H1 (cell line): ENCODE data around the gene GIN1. TPM values are rescaled to one million over a fixed set of nuclear protein-coding genes. Genes with fewer than 3 reads are reported as not detected.

Source experiments
- BACH1 ChIP-seq: IDR thresholded peaks from 2 replicates; pipeline ENCODE4 v1.6.1; 2012; ENCODE audit warnings: low read length, improper control_type of control experiment
- RBBP5 ChIP-seq: IDR thresholded peaks from 2 replicates; pipeline ENCODE4 v1.7.1; 2012; ENCODE audit warnings: low read depth, mild to moderate bottlenecking, inconsistent platforms, low read length, moderate library complexity, borderline replicate concordance
- SIRT6 ChIP-seq: IDR thresholded peaks from one replicate; pipeline ENCODE4 v1.7.1; 2012; ENCODE audit warnings: low read length, inconsistent platforms
- SP2 ChIP-seq: IDR thresholded peaks from 2 replicates; pipeline ENCODE4 v1.6.1; 2012; ENCODE audit warnings: mild to moderate bottlenecking, low read length, inconsistent platforms
- TAF1 ChIP-seq: IDR thresholded peaks from 2 replicates; pipeline ENCODE4 v1.6.1; 2011; ENCODE audit warnings: mild to moderate bottlenecking, low read depth, low read length
- TCF12 ChIP-seq: IDR thresholded peaks from 2 replicates; pipeline ENCODE4 v1.6.1; 2011; ENCODE audit warnings: low read depth, mild to moderate bottlenecking, low read length
- YY1 ChIP-seq: IDR thresholded peaks from 2 replicates; pipeline ENCODE4 v1.6.1; 2011; ENCODE audit warnings: low read depth, mild to moderate bottlenecking, low read length
- polyA plus RNA-seq, 7 experiments: library from polyadenylated mRNA; depleted of rRNA in 3 of 7; stranded (reverse) in 5 of 7; unstranded in 2 of 7; fragments of >200 nt in 5 of 7; fragments of 200-250 nt in 2 of 7; gene quantifications; 1 replicate in 5 of 7; 2 replicates in 1 of 7; 4 replicates in 1 of 7; pipeline versions ENCODE4 v1.2.1 to v1.2.3, GENCODE V29; 2011 to 2013; ENCODE audit warnings: missing spikeins in 2 of 7, mixed read lengths in 2 of 7
- total RNA-seq: library from RNA; stranded (reverse); fragmentation: NEBNext Ultra II Directional; extraction: Animal tissue kit (Norgen Biotek cat#: 25700); gene quantifications from 2 replicates; pipeline ENCODE4 v1.2.1, GENCODE V29; 2021
- TF ChIP-seq, protein P1 (sequence below): fragments of 300-600 bp; sonication (generic); IDR thresholded peaks from 2 replicates; pipeline ENCODE4 v1.7.1; 2012; ENCODE audit warnings: low read length, moderate library complexity, mild to moderate bottlenecking, inconsistent platforms; ENCODE audit not compliant: insufficient replicate concordance
- TF ChIP-seq, protein P2 (sequence below), 3 experiments: IDR thresholded peaks; 1 replicate in 2 of 3; 2 replicates in 1 of 3; pipeline versions ENCODE4 v1.5.1 to v1.6.1; 2011; ENCODE audit warnings: low read length in 3 of 3, mild to moderate bottlenecking in 3 of 3, inconsistent platforms in 2 of 3, low read depth in 1 of 3, moderate library complexity in 1 of 3; ENCODE audit not compliant: insufficient read depth in 1 of 3; ENCODE audit errors: control extremely low read depth in 1 of 3

The GIN1 gene
- total and polyA plus RNA-seq, 2 of the 8 experiments (the other 6 are each of a cell fraction or from before 2014, with no cell fraction given), result 1.9 to 7.1 TPM

DNA sequence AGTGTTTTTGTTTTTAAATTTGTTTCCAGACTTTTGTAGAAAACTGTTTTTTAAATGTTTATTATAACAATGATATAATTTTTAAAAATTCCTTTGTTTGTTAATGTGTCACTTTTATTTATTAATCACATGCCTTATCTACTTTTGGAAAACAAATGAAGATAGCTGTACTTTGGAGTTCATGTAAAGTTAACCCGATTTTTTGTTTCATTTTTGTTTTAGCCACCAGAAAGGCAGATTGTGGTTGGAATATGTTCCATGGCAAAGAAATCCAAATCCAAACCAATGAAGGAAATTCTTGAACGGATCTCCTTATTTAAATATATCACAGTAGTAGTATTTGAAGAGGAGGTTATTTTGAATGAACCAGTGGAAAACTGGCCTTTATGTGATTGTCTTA, 13.3 kb upstream of the GIN1 start (continued):
- TF ChIP-seq, protein P1, sequence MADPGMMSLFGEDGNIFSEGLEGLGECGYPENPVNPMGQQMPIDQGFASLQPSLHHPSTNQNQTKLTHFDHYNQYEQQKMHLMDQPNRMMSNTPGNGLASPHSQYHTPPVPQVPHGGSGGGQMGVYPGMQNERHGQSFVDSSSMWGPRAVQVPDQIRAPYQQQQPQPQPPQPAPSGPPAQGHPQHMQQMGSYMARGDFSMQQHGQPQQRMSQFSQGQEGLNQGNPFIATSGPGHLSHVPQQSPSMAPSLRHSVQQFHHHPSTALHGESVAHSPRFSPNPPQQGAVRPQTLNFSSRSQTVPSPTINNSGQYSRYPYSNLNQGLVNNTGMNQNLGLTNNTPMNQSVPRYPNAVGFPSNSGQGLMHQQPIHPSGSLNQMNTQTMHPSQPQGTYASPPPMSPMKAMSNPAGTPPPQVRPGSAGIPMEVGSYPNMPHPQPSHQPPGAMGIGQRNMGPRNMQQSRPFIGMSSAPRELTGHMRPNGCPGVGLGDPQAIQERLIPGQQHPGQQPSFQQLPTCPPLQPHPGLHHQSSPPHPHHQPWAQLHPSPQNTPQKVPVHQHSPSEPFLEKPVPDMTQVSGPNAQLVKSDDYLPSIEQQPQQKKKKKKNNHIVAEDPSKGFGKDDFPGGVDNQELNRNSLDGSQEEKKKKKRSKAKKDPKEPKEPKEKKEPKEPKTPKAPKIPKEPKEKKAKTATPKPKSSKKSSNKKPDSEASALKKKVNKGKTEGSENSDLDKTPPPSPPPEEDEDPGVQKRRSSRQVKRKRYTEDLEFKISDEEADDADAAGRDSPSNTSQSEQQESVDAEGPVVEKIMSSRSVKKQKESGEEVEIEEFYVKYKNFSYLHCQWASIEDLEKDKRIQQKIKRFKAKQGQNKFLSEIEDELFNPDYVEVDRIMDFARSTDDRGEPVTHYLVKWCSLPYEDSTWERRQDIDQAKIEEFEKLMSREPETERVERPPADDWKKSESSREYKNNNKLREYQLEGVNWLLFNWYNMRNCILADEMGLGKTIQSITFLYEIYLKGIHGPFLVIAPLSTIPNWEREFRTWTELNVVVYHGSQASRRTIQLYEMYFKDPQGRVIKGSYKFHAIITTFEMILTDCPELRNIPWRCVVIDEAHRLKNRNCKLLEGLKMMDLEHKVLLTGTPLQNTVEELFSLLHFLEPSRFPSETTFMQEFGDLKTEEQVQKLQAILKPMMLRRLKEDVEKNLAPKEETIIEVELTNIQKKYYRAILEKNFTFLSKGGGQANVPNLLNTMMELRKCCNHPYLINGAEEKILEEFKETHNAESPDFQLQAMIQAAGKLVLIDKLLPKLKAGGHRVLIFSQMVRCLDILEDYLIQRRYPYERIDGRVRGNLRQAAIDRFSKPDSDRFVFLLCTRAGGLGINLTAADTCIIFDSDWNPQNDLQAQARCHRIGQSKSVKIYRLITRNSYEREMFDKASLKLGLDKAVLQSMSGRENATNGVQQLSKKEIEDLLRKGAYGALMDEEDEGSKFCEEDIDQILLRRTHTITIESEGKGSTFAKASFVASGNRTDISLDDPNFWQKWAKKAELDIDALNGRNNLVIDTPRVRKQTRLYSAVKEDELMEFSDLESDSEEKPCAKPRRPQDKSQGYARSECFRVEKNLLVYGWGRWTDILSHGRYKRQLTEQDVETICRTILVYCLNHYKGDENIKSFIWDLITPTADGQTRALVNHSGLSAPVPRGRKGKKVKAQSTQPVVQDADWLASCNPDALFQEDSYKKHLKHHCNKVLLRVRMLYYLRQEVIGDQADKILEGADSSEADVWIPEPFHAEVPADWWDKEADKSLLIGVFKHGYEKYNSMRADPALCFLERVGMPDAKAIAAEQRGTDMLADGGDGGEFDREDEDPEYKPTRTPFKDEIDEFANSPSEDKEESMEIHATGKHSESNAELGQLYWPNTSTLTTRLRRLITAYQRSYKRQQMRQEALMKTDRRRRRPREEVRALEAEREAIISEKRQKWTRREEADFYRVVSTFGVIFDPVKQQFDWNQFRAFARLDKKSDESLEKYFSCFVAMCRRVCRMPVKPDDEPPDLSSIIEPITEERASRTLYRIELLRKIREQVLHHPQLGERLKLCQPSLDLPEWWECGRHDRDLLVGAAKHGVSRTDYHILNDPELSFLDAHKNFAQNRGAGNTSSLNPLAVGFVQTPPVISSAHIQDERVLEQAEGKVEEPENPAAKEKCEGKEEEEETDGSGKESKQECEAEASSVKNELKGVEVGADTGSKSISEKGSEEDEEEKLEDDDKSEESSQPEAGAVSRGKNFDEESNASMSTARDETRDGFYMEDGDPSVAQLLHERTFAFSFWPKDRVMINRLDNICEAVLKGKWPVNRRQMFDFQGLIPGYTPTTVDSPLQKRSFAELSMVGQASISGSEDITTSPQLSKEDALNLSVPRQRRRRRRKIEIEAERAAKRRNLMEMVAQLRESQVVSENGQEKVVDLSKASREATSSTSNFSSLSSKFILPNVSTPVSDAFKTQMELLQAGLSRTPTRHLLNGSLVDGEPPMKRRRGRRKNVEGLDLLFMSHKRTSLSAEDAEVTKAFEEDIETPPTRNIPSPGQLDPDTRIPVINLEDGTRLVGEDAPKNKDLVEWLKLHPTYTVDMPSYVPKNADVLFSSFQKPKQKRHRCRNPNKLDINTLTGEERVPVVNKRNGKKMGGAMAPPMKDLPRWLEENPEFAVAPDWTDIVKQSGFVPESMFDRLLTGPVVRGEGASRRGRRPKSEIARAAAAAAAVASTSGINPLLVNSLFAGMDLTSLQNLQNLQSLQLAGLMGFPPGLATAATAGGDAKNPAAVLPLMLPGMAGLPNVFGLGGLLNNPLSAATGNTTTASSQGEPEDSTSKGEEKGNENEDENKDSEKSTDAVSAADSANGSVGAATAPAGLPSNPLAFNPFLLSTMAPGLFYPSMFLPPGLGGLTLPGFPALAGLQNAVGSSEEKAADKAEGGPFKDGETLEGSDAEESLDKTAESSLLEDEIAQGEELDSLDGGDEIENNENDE, result no peak
- TF ChIP-seq YY1, result no peak
- TF ChIP-seq SIRT6, result no peak
- no peak for TF ChIP-seq BACH1
- no peak for TF ChIP-seq TAF1
- no peak for TF ChIP-seq TCF12
- no peak for TF ChIP-seq SP2
- TF ChIP-seq, protein P2, sequence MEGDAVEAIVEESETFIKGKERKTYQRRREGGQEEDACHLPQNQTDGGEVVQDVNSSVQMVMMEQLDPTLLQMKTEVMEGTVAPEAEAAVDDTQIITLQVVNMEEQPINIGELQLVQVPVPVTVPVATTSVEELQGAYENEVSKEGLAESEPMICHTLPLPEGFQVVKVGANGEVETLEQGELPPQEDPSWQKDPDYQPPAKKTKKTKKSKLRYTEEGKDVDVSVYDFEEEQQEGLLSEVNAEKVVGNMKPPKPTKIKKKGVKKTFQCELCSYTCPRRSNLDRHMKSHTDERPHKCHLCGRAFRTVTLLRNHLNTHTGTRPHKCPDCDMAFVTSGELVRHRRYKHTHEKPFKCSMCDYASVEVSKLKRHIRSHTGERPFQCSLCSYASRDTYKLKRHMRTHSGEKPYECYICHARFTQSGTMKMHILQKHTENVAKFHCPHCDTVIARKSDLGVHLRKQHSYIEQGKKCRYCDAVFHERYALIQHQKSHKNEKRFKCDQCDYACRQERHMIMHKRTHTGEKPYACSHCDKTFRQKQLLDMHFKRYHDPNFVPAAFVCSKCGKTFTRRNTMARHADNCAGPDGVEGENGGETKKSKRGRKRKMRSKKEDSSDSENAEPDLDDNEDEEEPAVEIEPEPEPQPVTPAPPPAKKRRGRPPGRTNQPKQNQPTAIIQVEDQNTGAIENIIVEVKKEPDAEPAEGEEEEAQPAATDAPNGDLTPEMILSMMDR (IDR thresholded peaks at IDR 0.05; ENCODE audit: control extremely low read depth in 1 of 3, insufficient read depth in 1 of 3, low read depth in 1 of 3, low read length in 3 of 3), result no peak
- no peak for TF ChIP-seq RBBP5
